Measurements from ENCODE around the gene RASSF8.
A peak's percentile ranks its signal among the peaks of the same experiment; 100 is the strongest.

Gene RASSF8

DNA sequence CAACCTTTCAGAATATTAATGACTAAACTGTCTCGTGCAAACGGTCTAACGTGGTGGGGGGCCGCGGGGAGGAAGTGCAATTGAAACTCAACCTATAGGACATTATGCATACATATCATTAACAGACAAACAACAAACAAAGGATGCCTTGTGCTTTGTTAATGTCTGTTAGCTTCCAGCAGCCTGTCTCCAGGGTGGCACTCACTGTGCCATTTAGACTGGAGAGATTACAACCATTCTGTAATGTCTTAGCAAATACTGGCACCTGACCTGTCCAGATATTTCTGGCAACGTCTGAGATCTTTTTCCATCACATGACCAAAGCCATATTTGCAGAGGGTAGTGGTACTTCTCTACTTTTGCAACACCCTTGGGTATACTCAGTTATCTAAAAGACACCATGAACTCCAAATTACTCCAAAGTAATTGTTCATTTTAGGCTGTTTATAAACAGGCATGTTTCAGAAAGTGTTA, 154.7 kb downstream of the RASSF8 start:
- Mint-ChIP-seq H3K4me1 (ENCODE audit: low read depth) (peaks cover 5% of the 10 kb centered on the region), H3K27me3 (ENCODE audit: low read depth) (peaks cover 73% of the 10 kb centered on the region), H3K4me3 (peak overlapping the region; percentile 57), H3K36me3 (ENCODE audit: low read depth) (no peaks in the 10 kb centered on the region), H3K9me3 (no peaks in the 10 kb centered on the region), H3K27ac (no peak overlapping the region)
- no peak for DNase-seq (ENCODE audit: low spot score)

GRCh38 chr12:26113853-26114719, 155.6 kb downstream of the RASSF8 start:
- H3K27me3 Mint-ChIP-seq (ENCODE audit: low read depth), result peaks cover 78% of the 10 kb centered on the region
- no peak overlapping the region for H3K27ac Mint-ChIP-seq
- no peaks in the 10 kb centered on the region for H3K36me3 Mint-ChIP-seq (ENCODE audit: low read depth)
- peak; percentile 52 for DNase-seq (ENCODE audit: low spot score)
- H3K4me1 Mint-ChIP-seq (ENCODE audit: low read depth), result peaks cover 5% of the 10 kb centered on the region
- H3K4me3 Mint-ChIP-seq, result peak overlapping the region; percentile 64
- H3K9me3 Mint-ChIP-seq, result no peaks in the 10 kb centered on the region

GRCh38 chr12:26114720-26115401, 156.4 kb downstream of the RASSF8 start:
- H3K27me3 Mint-ChIP-seq (ENCODE audit: low read depth), result peaks cover 78% of the 10 kb centered on the region
- peak overlapping the region; percentile 64 for H3K4me3 Mint-ChIP-seq
- no peak for DNase-seq (ENCODE audit: low spot score)
- H3K27ac Mint-ChIP-seq, result no peak overlapping the region
- no peaks in the 10 kb centered on the region for H3K36me3 Mint-ChIP-seq (ENCODE audit: low read depth)
- peaks cover 5% of the 10 kb centered on the region for H3K4me1 Mint-ChIP-seq (ENCODE audit: low read depth)
- H3K9me3 Mint-ChIP-seq, result no peaks in the 10 kb centered on the region

GRCh38 chr12:26116829-26117715, 158.6 kb downstream of the RASSF8 start:
- Mint-ChIP-seq H3K4me1 (ENCODE audit: low read depth) (peaks cover 10% of the 10 kb centered on the region), H3K9me3 (no peaks in the 10 kb centered on the region), H3K4me3 (no peak overlapping the region), H3K36me3 (ENCODE audit: low read depth) (no peaks in the 10 kb centered on the region), H3K27me3 (ENCODE audit: low read depth) (peaks cover 79% of the 10 kb centered on the region), H3K27ac (no peak overlapping the region)
- DNase-seq (ENCODE audit: low spot score), result no peak

GRCh38 chr12:26118308-26118707, 159.8 kb downstream of the RASSF8 start:
- peaks cover 74% of the 10 kb centered on the region for H3K27me3 Mint-ChIP-seq (ENCODE audit: low read depth)

DNA sequence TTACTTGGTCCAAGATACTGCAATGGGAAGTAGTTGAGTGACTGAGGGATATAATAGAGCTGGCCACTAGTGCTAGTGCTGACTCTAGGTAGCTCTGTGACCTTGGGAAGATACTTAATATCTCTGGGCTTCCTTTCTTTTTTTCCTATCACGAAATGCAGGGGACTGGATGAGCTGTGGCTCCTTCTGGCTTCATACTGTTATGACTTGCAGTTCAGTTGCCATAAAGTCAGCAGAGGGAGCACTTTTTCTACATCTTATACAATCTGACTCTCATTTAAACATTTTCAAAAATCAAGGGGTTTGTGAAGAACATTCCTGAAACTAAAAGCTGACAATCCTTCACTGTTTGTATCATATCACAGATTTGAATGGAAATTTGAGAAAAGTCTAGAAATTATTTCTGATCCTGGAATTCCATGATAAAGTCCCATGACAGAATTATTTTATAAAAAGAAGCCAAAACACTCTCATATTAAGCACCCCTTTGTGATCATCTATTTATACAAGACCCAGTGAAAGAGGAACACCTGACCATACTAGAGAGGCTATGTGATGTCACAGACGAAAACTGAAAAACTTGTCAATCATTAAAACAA, 161.0 kb downstream of the RASSF8 start:
- H3K27ac Mint-ChIP-seq, result no peak overlapping the region

More at GRCh38 chr12:26118308-26118707, 159.8 kb downstream of the RASSF8 start:
- H3K4me1 Mint-ChIP-seq (ENCODE audit: low read depth), result peaks cover 15% of the 10 kb centered on the region
- no peak for DNase-seq (ENCODE audit: low spot score)
- H3K27ac Mint-ChIP-seq, result no peak overlapping the region
- no peaks in the 10 kb centered on the region for H3K9me3 Mint-ChIP-seq
- H3K36me3 Mint-ChIP-seq (ENCODE audit: low read depth), result no peaks in the 10 kb centered on the region
- no peak overlapping the region for H3K4me3 Mint-ChIP-seq

GRCh38 chr12:26120561-26121274, 162.2 kb downstream of the RASSF8 start:
- peaks cover 22% of the 10 kb centered on the region for H3K4me1 Mint-ChIP-seq (ENCODE audit: low read depth)
- H3K27me3 Mint-ChIP-seq (ENCODE audit: low read depth), result peaks cover 78% of the 10 kb centered on the region
- no peak overlapping the region for H3K27ac Mint-ChIP-seq
- no peak for DNase-seq (ENCODE audit: low spot score)
- no peaks in the 10 kb centered on the region for H3K36me3 Mint-ChIP-seq (ENCODE audit: low read depth)
- no peak overlapping the region for H3K4me3 Mint-ChIP-seq
- H3K9me3 Mint-ChIP-seq, result no peaks in the 10 kb centered on the region

More for the DNA sequence above, 161.0 kb downstream of the RASSF8 start:
- no peaks in the 10 kb centered on the region for H3K9me3 Mint-ChIP-seq
- peaks cover 17% of the 10 kb centered on the region for H3K4me1 Mint-ChIP-seq (ENCODE audit: low read depth)
- H3K36me3 Mint-ChIP-seq (ENCODE audit: low read depth), result no peaks in the 10 kb centered on the region
- H3K27me3 Mint-ChIP-seq (ENCODE audit: low read depth), result peaks cover 80% of the 10 kb centered on the region
- H3K4me3 Mint-ChIP-seq, result no peak overlapping the region
- no peak for DNase-seq (ENCODE audit: low spot score)

- H3K27ac Mint-ChIP-seq, result no peak overlapping the region
- H3K9me3 Mint-ChIP-seq, result no peaks in the 10 kb centered on the region
- H3K4me1 Mint-ChIP-seq (ENCODE audit: low read depth), result peaks cover 22% of the 10 kb centered on the region
- H3K36me3 Mint-ChIP-seq (ENCODE audit: low read depth), result no peaks in the 10 kb centered on the region
- peak overlapping the region; percentile 69 for H3K4me3 Mint-ChIP-seq
- peaks cover 81% of the 10 kb centered on the region for H3K27me3 Mint-ChIP-seq (ENCODE audit: low read depth)
- DNase-seq (ENCODE audit: low spot score), result no peak
These were observed 163.0 kb downstream of the RASSF8 start for GRCh38 chr12:26121323-26122060.

- no peak for DNase-seq (ENCODE audit: low spot score)
- Mint-ChIP-seq H3K27ac (no peak overlapping the region), H3K9me3 (no peaks in the 10 kb centered on the region), H3K4me1 (ENCODE audit: low read depth) (peaks cover 22% of the 10 kb centered on the region), H3K27me3 (ENCODE audit: low read depth) (peaks cover 81% of the 10 kb centered on the region), H3K4me3 (peak overlapping the region; percentile 36), H3K36me3 (ENCODE audit: low read depth) (no peaks in the 10 kb centered on the region)
These were observed 163.7 kb downstream of the RASSF8 start for GRCh38 chr12:26122061-26122680.

GRCh38 chr12:26122681-26123481, 164.4 kb downstream of the RASSF8 start:
- Mint-ChIP-seq H3K4me1 (ENCODE audit: low read depth) (peaks cover 22% of the 10 kb centered on the region), H3K36me3 (ENCODE audit: low read depth) (no peaks in the 10 kb centered on the region), H3K27ac (no peak overlapping the region), H3K9me3 (no peaks in the 10 kb centered on the region), H3K27me3 (ENCODE audit: low read depth) (peaks cover 83% of the 10 kb centered on the region), H3K4me3 (peak overlapping the region; percentile 83)
- DNase-seq (ENCODE audit: low spot score), result peak; percentile 26

GRCh38 chr12:26123482-26123980, 165.0 kb downstream of the RASSF8 start:
- Mint-ChIP-seq H3K36me3 (ENCODE audit: low read depth) (no peaks in the 10 kb centered on the region), H3K4me1 (ENCODE audit: low read depth) (peaks cover 22% of the 10 kb centered on the region), H3K27me3 (ENCODE audit: low read depth) (peaks cover 83% of the 10 kb centered on the region), H3K4me3 (peak overlapping the region; percentile 83), H3K27ac (no peak overlapping the region), H3K9me3 (no peaks in the 10 kb centered on the region)
- no peak for DNase-seq (ENCODE audit: low spot score)
